HG03175 (cell line): Measurements from ENCODE around the gene ABCA13.
A peak's percentile ranks its signal among the peaks of the same experiment; 100 is the strongest.

Experiments used
- ATAC-seq: cut with Tn5 transposase; IDR thresholded peaks from one replicate; pipeline ENCODE4 v1.9.1; 2021; ENCODE audit warnings: mild to moderate bottlenecking, moderate library complexity; ENCODE audit not compliant: unreplicated experiment

The ABCA13 gene

GRCh38 chr7:48424731-48425130 lies 253.5 kb downstream of the ABCA13 start:
- no peak for ATAC-seq

- no peak for ATAC-seq
These were observed 255.2 kb downstream of the ABCA13 start for GRCh38 chr7:48426331-48426965.

GRCh38 chr7:48426966-48427555 lies 255.8 kb downstream of the ABCA13 start:
- ATAC-seq, result no peak

- no peak for ATAC-seq
These were observed 256.4 kb downstream of the ABCA13 start for GRCh38 chr7:48427671-48428070.

GRCh38 chr7:48428091-48428684 lies 256.9 kb downstream of the ABCA13 start:
- ATAC-seq, result peak; percentile 61

- ATAC-seq, result no peak
These were observed 257.9 kb downstream of the ABCA13 start for GRCh38 chr7:48429117-48429516.

- no peak for ATAC-seq
These were observed 266.9 kb downstream of the ABCA13 start for GRCh38 chr7:48438206-48438605.

GRCh38 chr7:48441848-48442492 lies 270.7 kb downstream of the ABCA13 start:
- no peak for ATAC-seq

GRCh38 chr7:48443051-48443450 lies 271.8 kb downstream of the ABCA13 start:
- ATAC-seq, result no peak

GRCh38 chr7:48446721-48447120 lies 275.5 kb downstream of the ABCA13 start:
- ATAC-seq, result no peak

- no peak for ATAC-seq
These were observed 281.0 kb downstream of the ABCA13 start for GRCh38 chr7:48452218-48452617.

GRCh38 chr7:48454750-48455192 lies 283.5 kb downstream of the ABCA13 start:
- no peak for ATAC-seq

GRCh38 chr7:48455363-48455762 lies 284.1 kb downstream of the ABCA13 start:
- no peak for ATAC-seq

GRCh38 chr7:48458701-48459524 lies 287.7 kb downstream of the ABCA13 start:
- ATAC-seq, result no peak

GRCh38 chr7:48466713-48467112 lies 295.5 kb downstream of the ABCA13 start:
- ATAC-seq, result no peak

GRCh38 chr7:48471196-48471595 lies 299.9 kb downstream of the ABCA13 start:
- no peak for ATAC-seq

- no peak for ATAC-seq
These were observed 301.4 kb downstream of the ABCA13 start for GRCh38 chr7:48472640-48473039.

GRCh38 chr7:48473205-48473865 lies 302.1 kb downstream of the ABCA13 start:
- no peak for ATAC-seq

- ATAC-seq, result no peak
These were observed 310.0 kb downstream of the ABCA13 start for GRCh38 chr7:48481235-48481634.

GRCh38 chr7:48497521-48497920 lies 326.3 kb downstream of the ABCA13 start:
- no peak for ATAC-seq

GRCh38 chr7:48502021-48502420 lies 330.8 kb downstream of the ABCA13 start:
- no peak for ATAC-seq
